HepG2 (cell line): ENCODE results near the gene RFC2.
A peak's percentile ranks its signal among the peaks of the same experiment; 100 is the strongest.

Experiments
- CBFB ChIP-seq: sonication (generic); formaldehyde crosslinking; IDR thresholded peaks from 2 replicates; pipeline ENCODE4 v1.4.0; 2020; ENCODE audit warnings: missing genetic modification reagents
- EZH2 ChIP-seq: conservative IDR thresholded peaks from 2 replicates; pipeline ENCODE4 v1.6.1; 2012; ENCODE audit warnings: mild to moderate bottlenecking, low read depth, low read length, moderate library complexity
- GPN1 ChIP-seq: sonication (generic); formaldehyde crosslinking; IDR thresholded peaks from 2 replicates; pipeline ENCODE4 v1.5.1; 2020; ENCODE audit warnings: missing genetic modification reagents, borderline replicate concordance
- NBN ChIP-seq: fragments of 450-650 bp; conservative IDR thresholded peaks from 2 replicates; pipeline ENCODE4 v1.6.1; 2017
- NCOA5 ChIP-seq: sonication (generic); formaldehyde crosslinking; IDR thresholded peaks from 2 replicates; pipeline ENCODE4 v1.4.0; 2020; ENCODE audit warnings: missing genetic modification reagents
- NFE2 ChIP-seq: sonication (generic); formaldehyde crosslinking; IDR thresholded peaks from 2 replicates; pipeline ENCODE4 v1.4.0; 2020; ENCODE audit warnings: missing genetic modification reagents
- PRPF4 ChIP-seq: fragments of 200-400 bp; formaldehyde crosslinking; IDR thresholded peaks from 2 replicates; pipeline ENCODE4 v1.6.1; 2016; ENCODE audit warnings: low read length, low read depth; ENCODE audit not compliant: poor library complexity, severe bottlenecking
- ZBTB7A ChIP-seq: sonication (generic); formaldehyde crosslinking; IDR thresholded peaks from 2 replicates; pipeline ENCODE4 v1.8.0; 2022; ENCODE audit warnings: mild to moderate bottlenecking, missing genetic modification reagents
- ZNF142 ChIP-seq: sonication (generic); formaldehyde crosslinking; IDR thresholded peaks from 2 replicates; pipeline ENCODE4 v1.4.0; 2020; ENCODE audit warnings: missing genetic modification reagents
- ZNF549 ChIP-seq: sonication (generic); formaldehyde crosslinking; IDR thresholded peaks from 2 replicates; pipeline ENCODE4 v1.5.0; 2020; ENCODE audit warnings: missing genetic modification reagents

- TF ChIP-seq GPN1: no peak
- TF ChIP-seq ZNF142 (CRISPR knock-in tag): peak; percentile 94
- TF ChIP-seq NFE2 (CRISPR knock-in tag): no peak
- no peak for TF ChIP-seq EZH2
- TF ChIP-seq PRPF4: no peak
- TF ChIP-seq NCOA5: no peak
- no peak for TF ChIP-seq ZBTB7A (CRISPR knock-in tag)
- TF ChIP-seq ZNF549 (CRISPR knock-in tag): no peak
- TF ChIP-seq NBN: no peak
- no peak for TF ChIP-seq CBFB (CRISPR knock-in tag)
These were observed 40.2 kb upstream of the RFC2 start for GRCh38 chr7:74294191-74294998.
